ENCODE measurements around the gene BTNL8.
"Not testable (repeated sequence)": the region's sequence is repeated elsewhere in the genome, so short reads cannot be mapped to it uniquely, and the experiment has no call there.

Gene BTNL8

DNA sequence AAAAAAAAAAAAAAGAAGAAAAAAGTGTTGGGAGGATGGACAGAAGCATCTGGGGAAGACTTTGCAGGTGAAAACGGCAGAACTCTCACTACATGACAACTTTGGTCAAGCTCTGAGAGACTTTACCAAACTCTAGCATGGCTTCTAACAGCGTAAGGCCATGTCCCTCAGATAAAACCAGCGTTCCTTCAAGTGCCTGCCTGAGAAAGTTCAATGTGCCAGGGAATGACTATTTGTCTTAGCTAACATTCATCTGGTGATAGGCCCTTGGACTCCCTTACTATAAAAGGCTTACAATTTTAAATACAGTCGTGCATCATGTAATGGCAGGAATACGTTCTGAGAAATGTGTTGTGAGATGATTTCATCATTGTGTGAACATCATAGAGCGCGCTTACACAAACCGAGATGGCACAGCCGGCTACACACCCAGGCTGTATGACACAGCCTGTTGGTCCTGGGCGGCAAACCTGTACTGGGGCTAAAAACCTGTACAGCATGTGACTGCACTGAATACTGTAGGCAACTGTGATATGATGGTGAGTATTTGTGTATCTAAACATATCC, 23.0 kb upstream of the BTNL8 start:
- no peak for DNase-seq

DNA sequence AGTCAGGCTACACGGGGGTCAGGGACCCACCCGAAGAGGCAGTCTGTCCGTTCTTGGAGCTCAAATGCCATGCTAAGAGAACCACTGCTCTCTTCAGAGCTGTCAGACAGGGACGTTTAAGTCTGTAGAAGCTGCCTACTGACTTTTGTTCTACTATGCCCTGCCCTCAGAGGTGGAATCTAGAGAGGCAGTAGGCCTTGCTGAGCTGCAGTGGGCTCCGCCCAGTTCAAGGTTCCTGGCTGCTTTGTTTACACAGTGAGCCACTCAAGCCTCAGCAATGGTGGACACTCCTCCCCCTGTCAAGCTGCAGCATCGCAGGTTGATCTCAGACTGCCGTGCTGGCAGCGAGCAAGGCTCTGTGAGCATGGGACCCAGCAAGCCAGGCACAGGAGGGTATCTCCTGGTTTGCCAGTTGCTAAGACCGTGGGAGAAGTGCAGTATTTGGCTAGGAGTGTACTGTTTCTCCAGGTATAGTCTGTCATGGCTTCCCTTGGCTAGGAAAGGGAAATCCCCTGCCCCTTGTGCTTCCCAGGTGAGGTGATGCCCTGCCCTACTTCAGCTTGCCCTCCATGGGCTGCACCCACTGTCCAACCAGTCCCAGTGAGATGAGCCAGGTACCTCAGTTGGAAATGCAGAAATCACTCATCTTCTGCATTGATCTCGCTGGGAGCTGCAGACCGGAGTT, 13.0 kb upstream of the BTNL8 start:
- not testable (repeated sequence) for DNase-seq

DNA sequence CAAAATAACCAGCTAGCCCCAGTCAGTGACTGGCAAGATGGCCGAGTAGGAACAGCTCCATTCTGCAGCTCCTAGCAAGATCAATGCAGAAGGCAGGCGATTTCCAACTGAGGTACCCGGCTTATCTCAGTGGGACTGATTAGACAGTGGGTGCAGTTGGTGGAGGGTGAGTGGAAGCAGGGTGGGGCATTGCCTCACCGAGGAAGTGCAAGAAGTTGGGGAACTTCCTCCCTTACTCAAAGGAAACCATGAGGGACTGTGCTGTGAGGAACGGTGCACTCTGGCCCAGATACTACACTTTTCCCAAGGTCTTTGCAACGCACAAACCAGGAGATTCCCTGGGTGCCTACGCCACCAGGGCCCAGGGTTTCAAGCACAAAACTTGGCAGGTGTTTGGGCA, 9.6 kb upstream of the BTNL8 start:
- DNase-seq = no peak

DNA sequence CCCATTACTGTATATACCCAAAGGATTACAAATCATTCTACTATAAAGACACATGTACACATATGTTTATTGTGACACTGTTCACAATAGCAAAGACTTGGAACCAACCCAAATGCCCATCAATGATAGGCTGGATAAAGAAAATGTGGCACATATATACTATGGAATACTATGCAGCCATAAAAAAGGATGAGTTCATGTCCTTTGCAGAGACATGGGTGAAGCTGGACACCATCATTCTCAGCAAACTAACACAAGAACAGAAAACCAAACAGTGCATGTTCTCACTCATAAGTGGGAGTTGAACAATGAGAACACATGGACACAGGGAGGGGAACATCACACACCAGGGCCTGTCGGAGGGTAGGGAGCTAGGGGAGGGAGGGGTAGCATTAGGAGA, 3.6 kb upstream of the BTNL8 start:
- not testable (repeated sequence) for DNase-seq

DNA sequence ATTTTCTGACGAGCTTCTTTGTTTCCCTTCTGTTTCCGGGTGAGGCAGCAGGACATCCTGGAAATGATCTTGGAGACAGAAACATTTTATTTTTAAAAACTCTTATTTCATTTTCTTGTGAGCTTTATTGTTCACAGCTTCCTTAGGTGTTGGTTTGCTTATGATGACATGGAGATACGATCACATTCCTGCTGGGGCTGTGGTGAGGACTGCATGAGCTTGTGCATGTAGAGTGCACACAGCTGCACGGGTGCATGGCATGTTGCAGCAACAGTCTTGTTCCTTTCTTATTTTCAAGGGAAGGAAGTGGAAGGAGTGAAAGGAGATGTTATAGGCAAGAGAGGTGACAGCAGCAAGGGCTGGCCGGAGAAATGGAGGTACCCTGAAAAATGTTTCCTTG, 1.2 kb downstream of the BTNL8 start:
- DNase-seq = no peak

DNA sequence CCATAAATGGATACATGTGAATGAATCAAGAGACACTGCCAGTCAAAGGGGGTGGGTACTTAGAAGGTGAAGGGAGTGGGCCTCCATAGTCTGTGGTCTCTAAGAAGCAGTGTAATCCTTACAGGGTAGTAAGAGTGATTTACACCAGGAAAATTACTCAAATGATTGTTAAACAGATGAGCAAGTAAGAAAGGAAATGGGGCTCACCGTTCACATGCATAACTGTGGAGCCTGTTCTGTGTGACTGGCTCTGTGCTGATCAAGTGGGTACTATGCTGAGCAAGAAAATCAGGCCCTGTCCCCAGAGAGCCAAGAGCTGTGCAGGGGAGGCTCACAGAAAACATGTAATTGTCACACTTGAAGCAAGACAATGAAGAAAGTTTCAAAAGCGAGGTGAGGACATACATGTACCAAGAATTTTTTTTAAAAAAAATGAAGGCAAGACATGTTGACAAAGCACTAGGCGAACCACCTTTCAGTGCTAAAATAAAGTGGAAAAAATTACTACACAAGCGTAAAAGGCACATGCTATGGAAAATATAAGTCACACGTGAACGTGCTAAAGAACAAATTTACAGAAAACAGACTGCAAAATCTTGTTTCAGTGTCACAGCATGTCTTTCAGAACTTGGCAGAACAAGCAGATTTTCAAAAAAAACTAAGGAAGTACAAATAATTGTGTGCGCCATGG, 2.5 kb downstream of the BTNL8 start:
- DNase-seq = no peak

DNA sequence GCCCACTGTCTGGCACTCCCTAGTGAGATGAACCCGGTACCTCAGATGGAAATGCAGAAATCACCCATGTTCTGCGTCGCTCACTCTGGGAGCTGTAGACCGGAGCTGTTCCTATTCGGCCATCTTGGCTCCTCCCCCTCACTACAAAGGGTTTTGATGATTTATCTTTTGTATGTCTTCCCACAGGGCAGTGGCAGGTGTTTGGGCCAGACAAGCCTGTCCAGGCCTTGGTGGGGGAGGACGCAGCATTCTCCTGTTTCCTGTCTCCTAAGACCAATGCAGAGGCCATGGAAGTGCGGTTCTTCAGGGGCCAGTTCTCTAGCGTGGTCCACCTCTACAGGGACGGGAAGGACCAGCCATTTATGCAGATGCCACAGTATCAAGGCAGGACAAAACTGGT, 9.4 kb downstream of the BTNL8 start:
- no peak for DNase-seq

DNA sequence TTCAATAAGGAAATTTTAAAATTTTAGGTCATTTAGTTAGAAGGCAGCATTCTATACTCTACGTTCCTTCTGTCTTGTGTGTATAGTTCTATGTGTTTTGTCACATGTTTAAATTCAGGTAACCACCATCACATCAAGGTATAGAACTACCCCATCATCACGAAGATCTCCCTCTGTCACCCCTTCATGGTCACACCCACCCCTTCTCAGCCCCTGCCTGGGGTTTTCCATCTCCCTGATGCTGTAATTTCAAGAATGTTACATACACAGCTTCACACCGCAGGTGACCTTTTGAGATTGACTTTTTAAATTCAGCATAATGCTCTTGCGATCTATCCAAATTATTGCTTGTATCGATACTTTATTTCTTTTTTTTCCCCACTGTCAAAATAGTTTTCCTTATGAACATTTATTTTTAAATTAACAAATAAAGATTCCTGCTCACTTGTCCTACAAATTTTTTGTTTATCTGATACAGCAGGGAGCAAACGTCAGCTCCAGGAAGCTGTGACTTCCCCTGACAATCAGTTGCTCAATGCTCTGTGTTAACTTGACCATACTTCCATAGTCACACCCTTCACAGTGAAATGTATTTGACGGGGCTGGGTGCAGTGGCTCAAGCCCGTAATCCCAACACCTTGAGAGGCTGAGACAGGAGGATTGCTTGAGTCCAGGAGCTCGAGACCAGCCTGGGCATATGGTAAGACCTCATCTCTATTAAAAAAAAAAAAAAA, 10.2 kb downstream of the BTNL8 start:
- no peak for DNase-seq

DNA sequence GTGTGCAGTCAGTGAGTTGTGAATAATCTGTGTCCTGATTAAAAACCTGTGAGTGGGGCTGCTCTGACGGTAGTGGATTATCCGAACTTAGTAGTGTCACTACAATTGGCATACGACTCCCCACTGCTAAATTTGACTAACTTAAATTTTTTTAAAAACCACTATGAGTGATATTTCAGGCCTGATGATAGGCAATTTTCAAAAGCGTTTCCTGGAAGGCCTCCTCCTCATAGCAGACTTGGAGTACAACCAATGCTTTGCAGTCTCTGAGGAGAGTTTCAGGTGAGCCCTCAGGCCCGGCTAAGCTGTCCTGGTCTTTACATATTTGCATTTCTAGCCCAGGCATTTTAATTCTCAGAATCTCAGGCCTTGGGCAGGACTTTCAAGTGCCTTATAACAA, 10.8 kb downstream of the BTNL8 start:
- DNase-seq = no peak

DNA sequence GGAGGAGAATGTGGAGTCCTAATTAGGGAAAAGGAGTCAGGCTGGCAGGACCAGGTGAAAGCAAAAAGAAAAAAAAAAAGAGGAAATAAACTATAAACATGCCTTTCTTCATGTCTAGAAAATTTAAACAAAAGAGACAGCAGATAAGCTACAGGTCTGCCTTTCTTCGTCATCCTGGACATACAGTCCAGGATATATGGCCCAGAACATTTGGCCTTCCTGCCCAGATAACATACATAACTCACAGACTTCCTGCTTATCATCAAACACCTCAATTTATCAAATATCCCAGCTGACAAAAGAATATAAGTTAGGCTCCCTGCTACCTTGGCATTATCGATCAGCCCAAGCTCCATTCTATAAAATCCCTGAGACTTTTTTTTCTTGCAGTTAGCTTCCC, 11.2 kb downstream of the BTNL8 start:
- no peak for DNase-seq

DNA sequence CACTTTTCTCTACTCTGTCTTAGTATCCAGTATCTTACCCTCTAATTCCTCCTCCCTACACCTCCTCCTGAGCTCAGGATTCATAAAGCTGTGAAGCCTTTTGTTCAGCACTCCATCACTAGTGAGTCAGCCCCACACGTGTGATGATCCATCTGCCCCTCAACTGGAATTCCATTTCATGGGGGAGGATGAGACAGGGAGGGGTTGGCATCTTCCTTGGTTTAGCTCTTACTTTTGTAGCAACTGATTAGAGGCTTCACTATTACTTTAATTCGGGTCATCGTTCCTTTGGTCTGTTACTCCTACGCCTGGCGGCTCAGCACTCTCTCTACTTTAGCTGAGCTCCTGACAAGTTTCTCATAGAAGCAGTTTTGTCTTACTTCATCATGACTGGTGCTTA, 11.8 kb downstream of the BTNL8 start:
- no peak for DNase-seq

DNA sequence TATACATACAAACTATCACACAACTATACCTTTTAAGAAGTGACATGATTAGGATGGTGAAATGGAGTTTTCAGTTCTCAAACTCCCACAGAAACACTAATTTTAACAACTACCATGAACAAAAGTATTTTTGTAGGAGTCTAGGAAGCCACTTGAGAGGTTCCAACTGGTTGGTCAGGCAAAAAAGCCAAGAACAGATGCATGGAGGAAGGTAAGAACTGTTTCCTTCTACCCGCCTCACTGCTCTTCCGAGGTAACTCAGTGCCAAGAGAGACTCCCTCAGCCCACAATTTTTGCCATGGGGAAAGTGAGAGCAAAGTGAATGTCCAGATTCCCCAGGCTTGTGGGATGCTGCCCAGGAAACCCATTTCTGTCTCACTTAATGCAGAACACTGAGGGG, 15.7 kb downstream of the BTNL8 start:
- DNase-seq = no peak

DNA sequence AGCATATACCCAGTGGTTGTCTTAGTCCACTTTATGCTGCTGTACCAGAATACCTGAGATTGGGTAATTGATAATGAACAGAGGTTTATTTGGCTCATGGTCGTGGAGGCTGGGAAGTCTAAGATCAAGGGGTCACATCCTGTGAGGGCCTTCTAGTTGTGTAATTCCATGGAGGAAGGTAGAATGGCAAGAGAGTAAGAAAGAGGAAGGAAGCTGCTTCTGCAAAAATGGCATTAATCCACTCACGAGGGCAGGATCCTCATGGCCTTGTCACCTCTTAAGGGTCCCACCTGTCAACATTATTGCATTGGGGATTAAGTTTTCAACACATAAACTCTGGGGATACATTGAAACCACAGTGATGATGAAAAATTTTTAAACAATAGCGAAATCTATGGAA, 17.0 kb downstream of the BTNL8 start:
- DNase-seq = no peak

DNA sequence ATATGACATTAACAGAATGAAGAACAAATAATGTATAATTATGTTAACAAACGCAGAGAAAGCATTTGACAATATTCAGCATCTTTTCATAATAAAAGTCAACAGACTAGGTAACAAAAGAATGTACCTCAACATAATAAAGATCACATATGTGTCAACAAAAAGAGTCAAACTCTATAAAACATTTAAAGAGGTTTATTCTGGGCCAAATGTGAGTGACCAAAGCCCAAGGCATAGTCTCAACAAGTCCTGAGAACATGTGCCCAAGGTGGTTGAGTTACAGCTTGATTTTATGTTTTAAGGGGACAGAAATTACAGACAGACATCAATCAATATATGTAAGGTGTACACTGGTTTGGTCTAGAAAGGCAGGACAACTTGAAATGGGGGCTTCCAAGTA, 19.4 kb downstream of the BTNL8 start:
- no peak for DNase-seq

DNA sequence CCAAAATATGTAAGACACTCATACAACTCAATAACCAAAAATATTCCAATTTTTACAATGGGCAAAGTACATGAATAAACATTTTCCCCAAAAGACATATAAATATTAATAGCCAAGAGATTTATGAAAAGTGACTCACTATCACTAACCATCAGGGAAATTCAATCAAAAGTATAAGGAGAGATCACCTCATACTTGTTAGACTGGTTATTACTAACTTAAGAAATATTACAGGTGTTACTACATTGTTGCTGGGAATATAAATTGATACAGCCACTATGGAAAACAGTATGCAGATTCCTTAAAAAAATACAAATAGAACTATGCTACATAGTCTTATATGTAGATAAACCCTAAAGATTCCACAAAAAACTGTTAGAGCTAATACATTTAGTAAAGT, 21.8 kb downstream of the BTNL8 start:
- no peak for DNase-seq

DNA sequence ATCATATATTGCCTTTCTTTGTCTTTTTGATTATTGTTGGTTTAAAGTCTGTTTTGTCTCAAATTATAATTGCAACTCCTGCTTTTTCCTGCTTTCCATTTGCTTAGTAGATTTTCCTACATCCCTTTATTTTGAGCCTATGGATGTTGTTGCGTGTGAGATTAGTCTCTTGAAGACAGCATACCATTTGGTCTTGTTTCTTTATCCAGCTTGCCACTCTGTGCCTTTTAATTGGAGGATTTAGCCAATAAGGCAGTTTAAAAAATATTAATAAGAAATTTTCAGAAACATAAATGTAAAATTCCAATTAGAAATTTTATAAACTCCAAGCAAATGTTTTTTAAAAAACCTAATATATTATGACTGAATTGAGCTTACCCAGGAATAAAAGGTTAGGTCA, 24.0 kb downstream of the BTNL8 start:
- no peak for DNase-seq

DNA sequence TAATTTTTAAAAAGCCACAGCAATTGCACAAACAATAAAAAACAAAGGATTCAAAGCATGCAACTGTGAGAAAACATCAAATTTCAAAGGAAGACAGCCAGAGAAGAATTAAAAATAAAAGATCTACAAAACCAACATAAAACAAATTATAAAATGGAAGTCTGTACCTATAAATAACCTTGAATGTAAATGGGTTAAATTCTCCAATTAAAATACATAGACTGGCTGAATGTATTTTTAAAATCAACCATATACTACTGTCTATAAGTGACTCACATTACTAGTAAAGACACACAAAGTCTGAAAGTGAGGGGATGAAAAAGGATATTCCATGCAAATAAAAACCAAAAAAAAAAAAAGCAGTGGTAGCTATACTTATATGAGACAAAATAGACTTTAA, 33.7 kb downstream of the BTNL8 start:
- no peak for DNase-seq

DNA sequence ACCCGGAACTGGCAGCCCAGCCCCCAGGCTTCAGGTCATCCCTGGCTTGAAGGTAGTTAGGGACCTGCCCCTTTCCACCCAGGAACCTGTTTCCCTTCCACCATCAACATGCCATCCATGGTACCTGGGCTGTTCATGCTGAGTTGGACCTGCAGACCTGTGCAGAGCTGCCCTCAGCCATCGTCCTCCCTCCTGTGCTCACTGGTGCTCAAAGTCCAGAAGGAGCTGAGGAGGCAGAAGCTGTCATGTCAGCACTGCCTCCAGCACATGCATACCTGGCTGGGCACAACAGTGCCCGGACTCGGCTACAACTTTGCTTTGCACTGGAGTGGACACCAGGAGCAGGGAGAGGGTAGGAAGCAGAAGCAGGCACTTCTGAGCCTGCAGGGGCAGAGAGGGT, 36.2 kb downstream of the BTNL8 start:
- no peak for DNase-seq

DNA sequence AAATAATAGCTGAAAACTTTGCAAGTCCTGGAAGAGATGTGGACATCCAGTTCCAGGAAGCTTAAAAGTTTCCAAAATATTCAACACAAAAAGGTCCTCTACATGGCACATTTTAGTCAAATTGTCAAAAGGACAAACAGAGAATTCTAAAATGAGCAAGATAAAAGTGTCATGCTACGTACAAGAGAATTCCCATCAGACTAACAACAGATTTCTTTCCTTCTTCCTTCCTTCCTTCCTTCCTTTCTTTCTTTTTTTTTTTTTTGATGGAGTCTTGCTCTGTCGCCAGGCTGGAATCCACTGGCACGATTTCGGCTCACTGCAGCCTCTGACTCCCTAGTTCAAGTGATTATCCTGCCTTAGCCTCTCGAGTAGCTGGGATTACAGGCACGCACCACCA, 39.3 kb downstream of the BTNL8 start:
- no peak for DNase-seq

DNA sequence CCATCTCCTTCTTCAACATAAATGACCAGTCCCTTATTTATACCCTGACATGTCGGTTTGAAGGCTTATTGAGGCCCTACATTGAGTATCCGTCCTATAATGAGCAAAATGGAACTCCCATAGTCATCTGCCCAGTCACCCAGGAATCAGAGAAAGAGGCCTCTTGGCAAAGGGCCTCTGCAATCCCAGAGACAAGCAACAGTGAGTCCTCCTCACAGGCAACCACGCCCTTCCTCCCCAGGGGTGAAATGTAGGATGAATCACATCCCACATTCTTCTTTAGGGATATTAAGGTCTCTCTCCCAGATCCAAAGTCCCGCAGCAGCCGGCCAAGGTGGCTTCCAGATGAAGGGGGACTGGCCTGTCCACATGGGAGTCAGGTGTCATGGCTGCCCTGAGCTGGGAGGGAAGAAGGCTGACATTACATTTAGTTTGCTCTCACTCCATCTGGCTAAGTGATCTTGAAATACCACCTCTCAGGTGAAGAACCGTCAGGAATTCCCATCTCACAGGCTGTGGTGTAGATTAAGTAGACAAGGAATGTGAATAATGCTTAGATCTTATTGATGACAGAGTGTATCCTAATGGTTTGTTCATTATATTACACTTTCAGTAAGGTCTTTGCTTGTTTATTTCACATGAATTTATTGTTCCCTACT, 51.5 kb downstream of the BTNL8 start:
- no peak for DNase-seq

DNA sequence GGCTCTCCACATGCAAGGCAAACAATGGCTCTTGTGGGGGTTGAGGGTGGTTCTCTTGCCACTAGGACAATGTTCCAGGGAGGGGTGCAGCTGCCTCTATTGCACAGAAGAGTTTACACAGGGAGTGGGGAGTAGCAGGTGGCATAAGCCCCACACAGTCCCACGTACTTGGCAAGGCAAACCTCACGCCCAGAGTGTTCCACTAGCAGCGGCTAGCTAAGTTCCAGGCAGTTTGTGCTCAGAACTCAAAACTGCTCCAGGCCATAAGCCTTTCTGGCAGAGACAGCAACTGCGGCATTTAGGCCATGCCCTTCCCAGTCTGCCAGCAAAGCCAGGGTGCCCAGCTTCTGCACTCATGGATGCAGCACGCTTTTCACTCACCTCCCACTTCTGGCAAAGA, 60.7 kb downstream of the BTNL8 start:
- DNase-seq = no peak

DNA sequence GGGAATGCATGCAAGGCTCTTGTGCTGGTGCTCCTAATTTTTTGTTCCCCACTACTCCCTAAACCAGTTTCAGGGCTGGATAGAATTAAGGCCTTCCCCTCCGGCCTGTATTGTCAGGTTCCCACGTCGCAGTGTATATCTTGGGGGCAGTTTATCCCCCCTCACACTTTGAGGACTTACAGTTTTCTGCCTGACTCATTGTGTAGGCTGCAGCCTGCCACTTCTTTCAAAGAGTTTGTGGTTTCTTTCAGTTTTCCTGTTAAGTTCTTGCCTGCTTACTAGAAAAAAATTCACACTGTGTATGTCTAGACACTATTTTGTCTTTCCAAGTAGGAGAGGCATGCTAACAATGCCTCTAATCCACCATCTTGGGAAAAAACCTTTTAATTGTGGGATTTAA, 61.2 kb downstream of the BTNL8 start:
- no peak for DNase-seq

DNA sequence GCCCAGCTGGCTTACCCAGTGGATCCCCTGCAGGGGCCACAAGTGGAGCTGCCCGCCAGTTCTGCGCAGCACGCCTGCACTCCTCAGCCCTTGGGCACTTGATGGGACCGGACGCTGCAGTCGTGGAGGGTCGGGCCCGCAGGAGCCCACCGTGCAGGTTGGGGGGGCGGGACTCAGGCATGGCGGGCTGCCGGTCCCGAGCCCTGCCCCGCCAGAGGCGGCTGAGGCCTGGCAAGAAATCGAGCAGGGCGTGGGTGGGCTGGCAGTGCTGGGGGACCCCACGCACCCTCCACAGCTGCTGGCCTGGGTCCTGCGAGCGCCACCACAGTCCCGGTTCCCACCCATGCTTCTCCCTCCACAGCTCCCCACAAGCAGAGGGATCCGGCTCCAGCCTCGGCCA, 70.4 kb downstream of the BTNL8 start:
- DNase-seq = no peak
